NT2/D1 (cell line): ENCODE results near the gene B4GALNT4.

ENCODE experiments used
- YY1 ChIP-seq: IDR thresholded peaks from 2 replicates; pipeline ENCODE4 v1.6.1; 2011; ENCODE audit not compliant: insufficient read length, insufficient read depth
- ZNF274 ChIP-seq: IDR thresholded peaks from 2 replicates; pipeline ENCODE4 v1.6.1; 2011; ENCODE audit warnings: mild to moderate bottlenecking, low read depth, low read length

- TF ChIP-seq YY1, result no peak
- no peak for TF ChIP-seq ZNF274
Measured at GRCh38 chr11:386483-386882, 17.2 kb downstream of the B4GALNT4 start.
